ENCODE measurements around the gene USP33.

- TF ChIP-seq EZH2phosphoT487 (IDR thresholded peaks at IDR 0.05; ENCODE audit: insufficient read depth, low read depth) (no peak), EZH2 (IDR thresholded peaks at IDR 0.05; ENCODE audit: insufficient read depth, poor library complexity, severe bottlenecking) (no peak)
These were observed 104.1 kb downstream of the USP33 start for GRCh38 chr1:77655431-77655974.
